Left lung (tissue), 10 donors: ENCODE measurements around the gene PITX1. TPM values are rescaled to one million over a fixed set of nuclear protein-coding genes. Genes with fewer than 3 reads are reported as not detected.

Experiments used
- ATAC-seq: fragments of 200-7000 bp; cut with Tn5 transposase; one replicate; pipeline ENCODE4 v1.9.1; 2020; ENCODE audit warnings: moderate library complexity
- DNase-seq, 4 donors: peaks; one replicate each; pipeline ENCODE4 v3.0.0-alpha.2; 2013 to 2020
- H3K27ac ChIP-seq, 2 donors: fragments of 200-600 bp; sonication (generic) in 1 of 2; one replicate each; pipeline versions ENCODE4 v1.5.0 to v1.8.0; 2020 to 2021
- H3K27me3 ChIP-seq, 2 donors: fragments of 200-600 bp; sonication (generic) in 1 of 2; one replicate each; pipeline versions ENCODE4 v1.5.0 to v1.8.0; 2020 to 2021
- H3K36me3 ChIP-seq, 2 donors: fragments of 200-600 bp; sonication (generic) in 1 of 2; one replicate each; pipeline versions ENCODE4 v1.5.0 to v1.8.0; 2020 to 2021
- H3K4me1 ChIP-seq, 2 donors: fragments of 200-600 bp; one replicate each; pipeline ENCODE4 v1.8.0; 2021
- H3K4me3 ChIP-seq, 2 donors: fragments of 200-600 bp; sonication (generic) in 1 of 2; one replicate each; pipeline versions ENCODE4 v1.5.0 to v1.8.0; 2020 to 2021; ENCODE audit warnings: mild to moderate bottlenecking in 1 of 2
- H3K9me3 ChIP-seq, 2 donors: fragments of 200-600 bp; sonication (generic) in 1 of 2; one replicate each; pipeline versions ENCODE4 v1.5.0 to v1.8.0; 2020 to 2021
- CTCF ChIP-seq, 2 donors: fragments of 200-600 bp; sonication (generic) in 1 of 2; IDR thresholded peaks; one replicate each; pipeline versions ENCODE4 v1.5.0 to v1.8.0; 2021; ENCODE audit warnings: antibody characterized with exemption in 2 of 2
- intact Hi-C, 2 donors: fragments of 100-400 bp; cut with DNase I; formaldehyde crosslinking; loops; one replicate each; pipeline versions ENCODE4 v1.11.2 to v1.14.2; 2022
- polyA plus RNA-seq, 6 donors: library from polyadenylated mRNA; unstranded; fragments of 120-200 nt; gene quantifications; one replicate each; pipeline ENCODE4 v1.2.1, GENCODE V29; 2013; ENCODE audit not compliant: insufficient read length in 6 of 6
- total RNA-seq, 2 donors: library from RNA; stranded (reverse); fragmentation: NEBNext Ultra II Directional; extraction: Animal tissue kit (Norgen Biotek cat#: 25700); gene quantifications; one replicate each; pipeline ENCODE4 v1.2.1, GENCODE V29; 2021
- donor health status: DM: no; HTN: yes; CAD: no.
- donor health status: DM: no; HTN: no; CAD: no.

Gene PITX1
- total and polyA plus RNA-seq, 8 donors: 0.17 to 0.68 (median 0.32) TPM; not detected in 1

- peaks cover 6 to 15% of the 10 kb centered on the region in 2 donors for H3K4me1 ChIP-seq
- H3K4me3 ChIP-seq: no peak overlapping the region
- TF ChIP-seq CTCF (IDR thresholded peaks at IDR 0.05): no peak
- ATAC-seq: no peak
- no peaks in the 10 kb centered on the region for H3K9me3 ChIP-seq
- intact Hi-C loops: no loop called here
- H3K27me3 ChIP-seq: peaks cover 84 to 99% of the 10 kb centered on the region in 2 donors
- no peak overlapping the region for H3K27ac ChIP-seq
- no peak for DNase-seq
- no peaks in the 10 kb centered on the region for H3K36me3 ChIP-seq
Measured at GRCh38 chr5:135040034-135040332, 6.0 kb upstream of the PITX1 start.

- H3K36me3 ChIP-seq: no peaks in the 10 kb centered on the region
- no peak overlapping the region for H3K4me3 ChIP-seq
- DNase-seq: no peak
Measured at GRCh38 chr5:135039271-135040033, 5.4 kb upstream of the PITX1 start.

GRCh38 chr5:135038813-135039270 lies 4.8 kb upstream of the PITX1 start:
- peak in 1 of 4 donors; percentile 68 for DNase-seq
- no peak overlapping the region for H3K27ac ChIP-seq
- peaks cover 86 to 99% of the 10 kb centered on the region in 2 donors for H3K27me3 ChIP-seq

More at GRCh38 chr5:135039271-135040033, 5.4 kb upstream of the PITX1 start:
- ATAC-seq: peak; percentile 25
- no peak for TF ChIP-seq CTCF (IDR thresholded peaks at IDR 0.05)
- Histone ChIP-seq H3K27me3 (peaks cover 86 to 99% of the 10 kb centered on the region in 2 donors), H3K27ac (no peak overlapping the region), H3K9me3 (no peaks in the 10 kb centered on the region), H3K4me1 (peaks cover 8 to 17% of the 10 kb centered on the region in 2 donors)
- intact Hi-C loops: no loop called here

GRCh38 chr5:135038205-135038812 lies 4.3 kb upstream of the PITX1 start:
- no peak for ATAC-seq
- DNase-seq: no peak
- Histone ChIP-seq H3K9me3 (no peaks in the 10 kb centered on the region), H3K27me3 (peaks cover 86 to 99% of the 10 kb centered on the region in 2 donors), H3K4me3 (no peak overlapping the region), H3K36me3 (no peaks in the 10 kb centered on the region), H3K27ac (no peak overlapping the region), H3K4me1 (peaks cover 13 to 28% of the 10 kb centered on the region in 2 donors)
- intact Hi-C loops: no loop called here
- TF ChIP-seq CTCF (IDR thresholded peaks at IDR 0.05): no peak

More at GRCh38 chr5:135038813-135039270, 4.8 kb upstream of the PITX1 start:
- no peak for ATAC-seq
- H3K4me3 ChIP-seq: no peak overlapping the region
- no peaks in the 10 kb centered on the region for H3K9me3 ChIP-seq
- TF ChIP-seq CTCF (IDR thresholded peaks at IDR 0.05): no peak
- no peaks in the 10 kb centered on the region for H3K36me3 ChIP-seq
- intact Hi-C loops: no loop called here
- peaks cover 9 to 23% of the 10 kb centered on the region in 2 donors for H3K4me1 ChIP-seq

- H3K4me1 ChIP-seq: peaks cover 19 to 35% of the 10 kb centered on the region in 2 donors
- peaks cover 89 to 99% of the 10 kb centered on the region in 2 donors for H3K27me3 ChIP-seq
- no peaks in the 10 kb centered on the region for H3K9me3 ChIP-seq
- H3K4me3 ChIP-seq: no peak overlapping the region
- H3K27ac ChIP-seq: no peak overlapping the region
- no peak for TF ChIP-seq CTCF (IDR thresholded peaks at IDR 0.05)
- no peak for ATAC-seq
- intact Hi-C loops: no loop called here
- DNase-seq: no peak
- no peaks in the 10 kb centered on the region for H3K36me3 ChIP-seq
Measured at GRCh38 chr5:135037519-135038204, 3.6 kb upstream of the PITX1 start.
